ENCODE results near the gene TAS2R1.

Gene TAS2R1

GRCh38 chr5:9582406-9582805, 47.7 kb downstream of the TAS2R1 start:
- DNase-seq, result no peak

Data from NCI-H1092 treated with DMSO at 0.1 percent for 48 hours (cell line).